IPS-18c (cell line): Measurements from ENCODE around the gene BAD.

Experiments used
- H3K4me3 ChIP-seq: 2 replicates; pipeline ENCODE4 v1.7.0; 2013; ENCODE audit warnings: low read depth, mild to moderate bottlenecking, low read length, moderate library complexity; ENCODE audit not compliant: insufficient read depth
- H3K9me3 ChIP-seq: one replicate; pipeline ENCODE4 v1.6.1; 2013; ENCODE audit warnings: mild to moderate bottlenecking, low read length, moderate library complexity; ENCODE audit not compliant: control insufficient read depth, insufficient read depth

Gene BAD

DNA sequence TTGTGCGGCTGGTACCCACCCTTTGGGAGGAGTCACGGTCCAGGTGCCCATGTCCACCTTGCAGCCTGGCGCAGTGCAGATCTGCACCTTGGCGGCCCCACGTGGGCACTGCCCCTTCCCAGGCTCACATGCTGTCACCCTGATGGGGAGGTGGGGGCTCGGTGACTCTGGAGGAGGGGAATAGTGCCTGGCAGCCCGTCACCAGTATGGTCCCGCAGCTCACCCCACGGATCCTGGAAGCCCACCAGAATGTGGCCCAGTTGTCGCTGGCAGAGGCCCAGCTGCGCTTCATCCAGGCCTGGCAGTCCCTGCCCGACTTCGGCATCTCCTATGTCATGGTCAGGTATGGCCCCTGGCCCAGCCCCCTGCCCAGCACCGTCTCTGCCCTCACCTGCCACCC is 63.7 kb downstream of the BAD start:
- Histone ChIP-seq H3K9me3 (peaks cover 5% of the 10 kb centered on the region), H3K4me3 (no peak overlapping the region)

DNA sequence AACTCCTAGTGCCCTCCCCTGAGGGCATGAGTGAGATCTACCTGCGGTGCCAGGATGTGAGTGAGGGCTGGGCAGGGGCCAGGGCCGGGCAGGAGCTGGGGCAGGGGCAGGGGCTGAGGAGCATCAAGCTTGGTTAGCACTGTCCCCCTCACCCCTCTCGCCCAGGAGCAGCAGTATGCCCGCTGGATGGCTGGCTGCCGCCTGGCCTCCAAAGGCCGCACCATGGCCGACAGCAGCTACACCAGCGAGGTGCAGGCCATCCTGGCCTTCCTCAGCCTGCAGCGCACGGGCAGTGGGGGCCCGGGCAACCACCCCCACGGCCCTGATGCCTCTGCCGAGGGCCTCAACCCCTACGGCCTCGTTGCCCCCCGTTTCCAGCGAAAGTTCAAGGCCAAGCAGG is 64.2 kb downstream of the BAD start:
- Histone ChIP-seq H3K9me3 (peaks cover 5% of the 10 kb centered on the region), H3K4me3 (no peak overlapping the region)
